HT-29 (cell line): ENCODE results near the gene BMPR1A. TPM values are rescaled to one million over a fixed set of nuclear protein-coding genes. Genes with fewer than 3 reads are reported as not detected.
"Not testable (repeated sequence)": the region's sequence is repeated elsewhere in the genome, so short reads cannot be mapped to it uniquely, and the experiment has no call there.

ENCODE experiments used
- DNase-seq: peaks from one replicate; pipeline ENCODE4 v3.0.0-alpha.2; 2015; ENCODE audit warnings: low spot score
- total RNA-seq: library from RNA; depleted of rRNA; stranded (reverse); fragments of >200 nt; shearing (Covaris generic); gene quantifications from 2 replicates; pipeline ENCODE4 v1.2.3, GENCODE V29; 2014

BMPR1A gene
- total RNA-seq, 1 experiment from 2014 or later: 11.2 TPM

- DNase-seq: no peak
Measured at GRCh38 chr10:86876748-86877147, 120.3 kb downstream of the BMPR1A start.

DNA sequence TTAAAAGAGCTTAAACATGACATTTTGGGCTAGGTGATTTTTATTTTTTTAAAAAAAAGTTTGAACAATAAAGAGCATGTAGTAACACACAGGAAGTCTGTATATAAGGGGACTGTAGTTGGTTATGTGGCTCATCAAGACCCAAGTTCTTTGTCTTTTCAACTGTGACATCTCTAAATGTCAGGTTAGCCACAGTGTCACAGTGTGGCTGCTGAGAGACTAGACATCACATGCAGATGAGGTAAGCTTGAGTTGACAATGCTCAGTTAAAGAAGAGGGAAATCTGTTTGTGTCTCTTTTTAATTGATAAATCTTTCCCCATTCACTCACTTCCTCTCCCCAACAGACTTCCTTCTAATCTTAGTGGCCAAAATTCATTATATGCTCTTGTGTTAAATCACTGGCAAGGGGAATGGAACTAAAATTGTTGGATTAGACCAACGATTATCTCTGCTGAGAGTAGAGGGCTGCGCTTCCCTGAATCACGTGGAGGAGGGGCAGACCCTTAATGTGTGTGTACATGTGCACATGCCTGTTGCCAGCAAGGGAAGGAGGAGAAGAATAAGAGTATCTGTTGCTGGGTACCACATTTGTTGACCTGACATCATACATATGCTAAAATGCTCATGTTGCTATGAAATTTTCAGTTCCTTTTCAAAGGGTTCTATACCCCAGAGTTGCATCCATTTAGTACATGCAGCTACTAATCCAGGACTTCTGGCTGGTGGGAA, 122.7 kb downstream of the BMPR1A start:
- no peak for DNase-seq

- no peak for DNase-seq
Measured at GRCh38 chr10:86880971-86881370, 124.6 kb downstream of the BMPR1A start.

DNA sequence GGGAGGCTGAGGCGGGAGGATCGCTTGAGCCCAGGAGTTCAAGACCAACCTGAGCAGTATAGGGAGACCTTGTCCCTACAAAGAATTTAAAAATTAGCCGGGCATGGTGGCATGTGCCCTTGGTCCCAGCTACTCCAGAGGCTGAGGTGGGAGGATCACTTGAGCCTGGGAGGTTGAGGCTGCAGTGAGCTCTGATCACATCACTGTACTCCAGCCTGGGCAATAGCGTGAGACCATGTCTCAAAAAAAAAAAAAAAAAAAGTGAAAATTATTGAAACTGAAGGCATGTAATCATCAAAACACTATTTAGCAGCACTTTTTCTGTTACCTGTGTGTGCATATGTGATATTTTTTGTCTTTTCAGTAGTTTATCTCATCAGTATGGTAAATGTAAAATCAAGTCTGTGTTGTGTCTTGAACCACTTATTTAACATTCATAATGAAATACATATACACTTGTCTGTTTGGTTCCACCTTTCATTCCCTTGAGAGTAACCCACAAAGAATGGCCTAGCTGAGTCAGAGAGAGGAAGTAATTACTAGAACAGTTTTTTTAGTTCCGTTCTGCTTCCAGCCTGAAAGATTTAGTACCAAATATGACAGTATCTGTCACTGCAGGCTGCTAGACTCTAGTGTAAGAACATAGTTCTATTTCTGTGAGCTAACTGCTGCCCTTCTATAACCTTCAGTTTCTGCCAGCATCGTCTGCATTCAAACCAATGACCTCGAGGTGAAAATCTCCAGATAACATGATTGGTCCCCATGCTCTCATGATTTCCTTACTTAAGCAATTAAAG, 132.4 kb downstream of the BMPR1A start:
- DNase-seq: no peak

GRCh38 chr10:86889997-86890396, 133.6 kb downstream of the BMPR1A start:
- DNase-seq: no peak

DNA sequence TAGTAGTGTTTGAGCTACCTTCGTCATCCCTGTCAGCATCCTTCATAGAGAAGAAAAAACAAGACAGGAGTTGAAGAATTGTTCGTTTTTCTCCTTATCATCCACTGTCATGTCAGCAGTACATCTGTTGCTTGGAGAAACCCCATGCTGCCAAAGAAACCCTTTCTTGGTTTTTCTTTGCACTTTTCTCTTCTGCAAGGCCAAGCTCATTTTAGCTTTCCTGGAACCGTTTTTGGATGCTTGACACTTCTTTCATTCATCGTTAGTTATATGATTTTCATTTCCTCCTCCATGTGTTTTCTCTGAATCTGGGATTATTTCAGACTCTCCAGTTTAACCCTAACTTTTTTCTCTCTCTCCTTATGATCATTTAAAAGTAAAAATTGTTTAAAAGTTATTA, 142.1 kb downstream of the BMPR1A start:
- no peak for DNase-seq

GRCh38 chr10:86899132-86899531, 142.7 kb downstream of the BMPR1A start:
- no peak for DNase-seq

GRCh38 chr10:86899670-86900276, 143.4 kb downstream of the BMPR1A start:
- peak; percentile 76 for DNase-seq

DNA sequence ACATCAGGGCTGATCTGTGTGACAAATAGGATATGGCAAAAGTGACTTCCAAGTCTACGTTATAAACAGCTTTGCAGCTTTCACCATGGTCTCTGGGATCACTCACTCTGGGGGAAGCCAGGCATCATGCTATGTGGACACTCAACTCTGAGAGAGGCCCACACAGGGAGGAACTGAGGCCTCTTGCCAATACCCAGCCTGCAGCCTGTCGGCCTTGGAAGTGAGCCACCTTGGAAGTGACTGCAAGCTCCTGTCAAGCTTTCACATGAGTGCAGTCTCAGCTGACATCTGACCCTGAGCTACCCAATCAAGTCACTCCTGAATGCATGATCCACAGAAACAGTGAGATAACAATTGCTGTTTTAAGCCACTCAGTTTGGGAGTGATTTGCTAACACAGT, 144.5 kb downstream of the BMPR1A start:
- no peak for DNase-seq

DNA sequence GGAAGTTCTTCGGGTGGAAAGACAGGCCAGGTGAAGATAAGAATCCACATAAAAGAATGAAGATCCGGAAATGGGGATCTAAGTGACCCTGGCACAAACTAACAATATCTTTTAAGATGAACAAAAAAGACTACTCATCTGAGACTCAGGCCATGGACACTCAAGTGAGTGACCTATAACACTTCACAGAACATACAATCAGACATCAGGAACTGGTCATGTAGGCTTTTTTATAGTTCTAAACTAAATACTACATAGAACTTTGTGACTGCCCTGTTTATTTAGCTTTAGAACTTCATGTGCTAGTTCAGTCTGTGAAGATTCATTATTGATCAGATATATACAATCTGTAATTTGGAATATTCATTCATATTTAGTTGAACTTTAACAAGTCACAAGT, 148.2 kb downstream of the BMPR1A start:
- DNase-seq: no peak

GRCh38 chr10:86905429-86905828, 149.0 kb downstream of the BMPR1A start:
- no peak for DNase-seq

DNA sequence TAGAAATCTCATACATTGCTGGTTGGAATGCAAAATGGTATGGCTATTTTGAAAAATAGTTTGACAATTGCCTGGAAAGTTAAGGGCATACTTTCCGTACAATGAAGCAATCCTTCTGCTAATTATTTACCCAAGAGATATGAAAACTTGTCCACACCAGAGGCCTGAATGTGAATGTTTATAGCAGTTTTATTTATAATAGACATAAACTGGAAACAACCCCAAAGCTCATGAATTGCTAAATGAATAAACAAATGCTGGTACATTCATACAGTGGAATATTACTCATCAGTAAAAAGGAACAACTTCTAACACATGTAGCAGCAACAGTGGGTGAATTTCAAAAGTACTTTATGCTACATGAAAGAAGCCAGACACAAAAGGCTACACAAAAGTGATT, 158.3 kb downstream of the BMPR1A start:
- DNase-seq: no peak

DNA sequence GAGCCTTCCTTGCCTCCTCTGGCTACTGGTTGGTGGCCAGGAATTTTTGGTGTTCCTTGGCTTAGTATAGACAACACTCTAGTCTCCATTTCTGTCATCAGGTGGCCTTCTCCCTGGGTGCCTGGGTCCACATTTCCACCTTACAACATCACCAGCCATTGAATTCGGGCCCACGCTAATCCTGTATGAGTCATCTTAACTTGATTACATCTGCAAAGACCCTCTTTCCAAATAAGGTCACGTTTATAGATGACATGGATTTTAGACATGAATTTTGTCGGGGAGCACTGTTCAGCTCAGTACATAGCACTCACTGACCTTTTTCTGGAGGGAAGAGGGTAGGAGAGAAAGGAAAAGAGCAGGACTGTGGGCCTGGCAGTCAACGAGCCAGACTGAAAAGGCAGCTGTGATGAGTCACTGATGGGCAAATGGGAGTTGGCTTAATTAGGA, 161.6 kb downstream of the BMPR1A start:
- DNase-seq: no peak

- DNase-seq: no peak
Measured at GRCh38 chr10:86922553-86922961, 166.1 kb downstream of the BMPR1A start.

- DNase-seq: no peak
Measured at GRCh38 chr10:86929468-86930380, 173.3 kb downstream of the BMPR1A start.

DNA sequence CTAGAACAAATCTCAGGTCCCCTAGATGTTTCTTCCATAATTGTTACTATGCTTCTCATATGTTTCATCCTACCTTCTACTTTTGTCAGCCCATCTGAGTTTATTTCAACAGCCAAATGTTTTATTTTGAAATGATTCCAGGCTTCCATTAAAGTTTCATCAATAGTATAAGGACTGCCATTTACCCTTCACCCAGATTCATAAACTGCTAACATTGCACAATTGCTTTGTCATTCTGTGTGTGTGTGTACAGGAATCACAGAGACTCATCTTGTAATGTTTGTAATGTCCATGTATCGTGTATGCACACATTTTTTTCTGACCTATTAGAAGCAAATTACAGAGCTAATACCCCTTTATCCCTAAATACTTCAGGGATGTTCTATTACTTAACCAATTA, 175.5 kb downstream of the BMPR1A start:
- no peak for DNase-seq

DNA sequence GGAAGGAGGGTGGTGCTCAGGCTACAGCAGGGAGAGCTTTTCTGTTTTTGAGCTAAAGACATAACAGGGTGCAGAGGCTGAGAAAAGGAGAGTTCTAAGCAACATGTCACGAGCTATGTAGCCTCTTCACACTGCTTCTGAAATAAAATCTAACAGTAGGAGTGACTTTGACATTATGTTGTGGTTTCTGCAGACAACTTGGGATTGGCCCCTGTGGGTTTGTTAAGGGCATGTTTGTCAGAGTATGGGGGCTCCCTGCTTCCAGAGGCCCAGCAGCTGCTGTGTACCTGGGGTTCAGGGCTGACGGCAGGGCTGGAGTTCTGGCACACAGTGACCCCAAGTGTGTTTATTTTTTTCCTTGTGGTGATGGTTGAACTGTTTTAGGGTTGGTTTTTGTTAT, 176.3 kb downstream of the BMPR1A start:
- DNase-seq: no peak

DNA sequence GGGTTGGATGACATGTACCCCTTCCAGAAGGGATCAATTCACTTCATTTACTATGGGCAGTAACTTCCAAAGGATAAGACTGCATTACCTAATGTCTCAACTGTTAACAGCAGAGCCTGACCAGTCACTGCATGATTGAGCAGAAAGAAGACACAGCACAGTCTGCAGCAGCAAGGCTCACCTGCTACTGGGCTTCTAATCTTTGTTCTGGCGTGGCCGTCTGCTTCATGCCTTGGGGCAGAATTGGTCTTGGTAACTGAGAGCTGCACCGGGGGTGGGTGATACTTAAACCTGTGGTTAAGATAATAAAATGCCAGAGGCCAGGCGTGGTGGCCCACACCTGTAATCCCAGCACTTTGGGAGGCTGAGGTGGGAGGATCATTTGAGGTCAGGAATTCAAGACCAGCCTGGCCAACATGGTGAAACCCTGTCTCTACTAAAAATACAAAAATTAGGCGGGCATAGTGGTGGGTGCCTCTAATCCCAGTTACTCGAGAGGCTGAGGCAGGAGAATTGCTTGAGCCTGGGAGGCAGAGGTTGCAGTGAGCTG, 177.8 kb downstream of the BMPR1A start:
- not testable (repeated sequence) for DNase-seq

- no peak for DNase-seq
Measured at GRCh38 chr10:86936661-86937501, 180.5 kb downstream of the BMPR1A start.

- DNase-seq: no peak
Measured at GRCh38 chr10:86937502-86938154, 181.2 kb downstream of the BMPR1A start.
